OCI-LY3 (cell line): Measurements from ENCODE around the gene PTPN11.
"Not testable (repeated sequence)": the region's sequence is repeated elsewhere in the genome, so short reads cannot be mapped to it uniquely, and the experiment has no call there.

Source experiments
- EZH2phosphoT487 ChIP-seq: fragments of 200-600 bp; shearing (Covaris generic); IDR thresholded peaks from 2 replicates; pipeline ENCODE4 v1.6.1; 2018; ENCODE audit warnings: antibody characterized with exemption, mixed run types, low read depth
- TF ChIP-seq, protein P1 (sequence below): fragments of 200-600, 300-600 bp; sonication (generic); IDR thresholded peaks from 2 replicates; pipeline ENCODE4 v1.5.1; 2014; ENCODE audit warnings: antibody characterized with exemption, low read length, low read depth

DNA sequence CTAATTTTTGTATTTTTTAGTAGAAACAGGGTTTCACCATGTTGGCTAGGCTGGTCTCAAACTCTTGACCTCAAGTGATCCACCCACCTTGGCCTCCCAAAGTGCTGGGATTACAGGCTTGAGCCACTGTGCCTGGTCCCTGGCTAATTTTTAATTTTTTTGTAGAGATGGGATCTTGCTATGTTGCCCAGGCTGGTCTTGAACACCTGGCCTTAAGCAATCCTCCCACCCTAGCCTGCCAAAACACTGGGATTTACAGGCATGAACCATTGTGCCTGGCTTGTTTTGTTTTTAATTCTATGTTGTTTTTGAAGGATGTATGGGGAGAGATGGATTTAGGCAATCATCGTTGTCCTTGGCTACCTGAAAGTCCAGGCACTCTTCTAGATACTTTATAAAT is 19.9 kb downstream of the PTPN11 start:
- TF ChIP-seq EZH2phosphoT487: not testable (repeated sequence)
- TF ChIP-seq, protein P1, sequence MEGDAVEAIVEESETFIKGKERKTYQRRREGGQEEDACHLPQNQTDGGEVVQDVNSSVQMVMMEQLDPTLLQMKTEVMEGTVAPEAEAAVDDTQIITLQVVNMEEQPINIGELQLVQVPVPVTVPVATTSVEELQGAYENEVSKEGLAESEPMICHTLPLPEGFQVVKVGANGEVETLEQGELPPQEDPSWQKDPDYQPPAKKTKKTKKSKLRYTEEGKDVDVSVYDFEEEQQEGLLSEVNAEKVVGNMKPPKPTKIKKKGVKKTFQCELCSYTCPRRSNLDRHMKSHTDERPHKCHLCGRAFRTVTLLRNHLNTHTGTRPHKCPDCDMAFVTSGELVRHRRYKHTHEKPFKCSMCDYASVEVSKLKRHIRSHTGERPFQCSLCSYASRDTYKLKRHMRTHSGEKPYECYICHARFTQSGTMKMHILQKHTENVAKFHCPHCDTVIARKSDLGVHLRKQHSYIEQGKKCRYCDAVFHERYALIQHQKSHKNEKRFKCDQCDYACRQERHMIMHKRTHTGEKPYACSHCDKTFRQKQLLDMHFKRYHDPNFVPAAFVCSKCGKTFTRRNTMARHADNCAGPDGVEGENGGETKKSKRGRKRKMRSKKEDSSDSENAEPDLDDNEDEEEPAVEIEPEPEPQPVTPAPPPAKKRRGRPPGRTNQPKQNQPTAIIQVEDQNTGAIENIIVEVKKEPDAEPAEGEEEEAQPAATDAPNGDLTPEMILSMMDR: not testable (repeated sequence)
